ENCODE results near the gene VWA5B1.
A peak's percentile ranks its signal among the peaks of the same experiment; 100 is the strongest.

VWA5B1 gene

DNA sequence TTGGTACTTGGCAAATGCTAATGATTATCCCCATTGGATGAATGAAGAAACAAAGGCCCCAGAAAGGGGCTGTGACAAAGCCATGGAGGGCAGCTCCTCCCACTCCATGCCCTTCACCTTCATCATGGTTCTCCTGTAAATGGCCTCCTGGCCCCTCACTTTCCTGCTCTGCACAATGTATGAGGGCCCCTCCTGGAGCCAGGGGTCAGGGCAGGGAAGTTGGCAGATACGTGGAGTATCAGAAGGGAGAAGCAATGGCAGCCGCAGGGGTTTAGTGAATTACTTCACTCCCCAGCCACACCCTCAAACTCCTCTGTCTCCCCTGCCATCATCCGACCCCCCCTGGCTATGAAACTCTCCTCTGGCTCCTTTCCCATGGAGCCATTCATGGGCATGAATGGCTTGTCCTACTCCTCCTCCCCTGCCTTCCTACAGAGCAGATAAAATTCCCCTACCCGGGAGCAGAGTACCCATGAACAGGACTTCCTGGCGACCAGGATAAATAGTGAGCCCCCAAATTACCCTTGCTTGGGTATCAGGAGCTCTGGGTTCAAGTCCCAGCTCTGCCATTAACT is 109.0 kb downstream of the VWA5B1 start:
- no peak for DNase-seq

DNA sequence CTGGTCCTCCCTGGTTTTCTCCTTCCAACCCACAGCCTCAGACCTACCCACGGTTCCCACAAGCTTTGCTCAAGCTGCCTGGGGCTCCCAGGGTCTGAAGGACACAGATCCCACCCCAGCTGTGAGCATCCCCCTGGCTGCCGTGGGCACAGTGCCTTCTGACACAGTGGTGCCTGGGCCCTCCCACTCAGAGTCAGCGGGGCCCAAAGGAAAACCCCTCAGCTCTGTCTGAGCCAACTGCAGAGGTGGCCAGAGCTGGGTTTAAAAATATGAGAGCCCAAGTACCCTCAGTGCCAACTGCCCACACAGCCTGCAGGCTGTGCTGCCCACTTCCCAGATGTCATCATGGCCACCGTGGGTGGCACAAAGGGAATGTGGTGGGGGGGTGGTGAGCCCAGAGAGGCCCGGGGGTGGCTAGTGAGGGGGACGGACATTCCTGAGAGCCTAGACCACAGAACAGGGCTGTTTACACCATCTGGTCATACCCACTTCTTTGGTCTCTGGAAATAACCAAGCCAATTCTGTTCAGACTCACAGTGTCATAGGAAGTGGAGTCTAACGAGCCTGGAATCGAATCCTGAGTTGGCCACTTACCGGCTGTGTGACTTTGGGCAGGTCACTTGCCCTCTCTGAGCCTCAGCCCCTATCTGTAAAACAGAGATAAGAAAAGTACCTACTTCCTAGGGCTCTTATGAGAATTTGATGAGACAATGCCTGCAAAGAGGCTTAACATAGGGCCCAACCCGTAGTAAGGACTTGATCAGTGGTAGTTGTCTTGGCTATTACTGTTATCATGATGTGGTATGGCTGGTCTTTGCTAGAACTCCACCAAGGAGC is 109.9 kb downstream of the VWA5B1 start:
- DNase-seq: no peak

DNA sequence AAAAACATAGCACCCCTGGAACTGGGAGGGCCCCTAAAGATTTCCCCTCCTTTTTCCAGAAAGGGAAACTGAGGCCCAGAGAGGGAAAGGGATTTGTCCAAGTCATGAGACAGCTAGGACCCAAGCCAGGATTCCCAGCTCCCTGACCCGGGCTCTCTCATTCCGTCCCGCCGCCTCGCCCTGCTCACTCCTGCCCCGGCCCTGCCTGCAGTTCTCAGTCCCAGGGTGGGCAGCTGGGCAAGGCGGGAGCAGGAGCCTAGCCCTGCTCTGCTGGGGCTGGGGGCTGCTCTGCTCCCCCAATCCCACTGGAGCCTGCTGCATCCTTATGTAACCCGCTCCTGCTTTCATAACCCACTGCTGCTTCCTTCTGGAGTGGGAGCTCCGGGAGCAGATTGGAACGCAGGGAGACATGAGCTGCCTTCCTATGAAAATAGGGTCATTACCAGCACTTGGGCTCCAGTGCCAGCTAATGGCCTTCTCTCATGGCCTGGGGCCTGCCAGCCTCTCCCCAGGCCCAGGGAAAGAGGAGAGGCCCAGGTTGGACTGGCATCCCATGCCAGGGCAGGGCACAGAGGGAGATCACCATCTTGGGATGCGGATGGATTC is 110.8 kb downstream of the VWA5B1 start:
- DNase-seq: no peak

DNA sequence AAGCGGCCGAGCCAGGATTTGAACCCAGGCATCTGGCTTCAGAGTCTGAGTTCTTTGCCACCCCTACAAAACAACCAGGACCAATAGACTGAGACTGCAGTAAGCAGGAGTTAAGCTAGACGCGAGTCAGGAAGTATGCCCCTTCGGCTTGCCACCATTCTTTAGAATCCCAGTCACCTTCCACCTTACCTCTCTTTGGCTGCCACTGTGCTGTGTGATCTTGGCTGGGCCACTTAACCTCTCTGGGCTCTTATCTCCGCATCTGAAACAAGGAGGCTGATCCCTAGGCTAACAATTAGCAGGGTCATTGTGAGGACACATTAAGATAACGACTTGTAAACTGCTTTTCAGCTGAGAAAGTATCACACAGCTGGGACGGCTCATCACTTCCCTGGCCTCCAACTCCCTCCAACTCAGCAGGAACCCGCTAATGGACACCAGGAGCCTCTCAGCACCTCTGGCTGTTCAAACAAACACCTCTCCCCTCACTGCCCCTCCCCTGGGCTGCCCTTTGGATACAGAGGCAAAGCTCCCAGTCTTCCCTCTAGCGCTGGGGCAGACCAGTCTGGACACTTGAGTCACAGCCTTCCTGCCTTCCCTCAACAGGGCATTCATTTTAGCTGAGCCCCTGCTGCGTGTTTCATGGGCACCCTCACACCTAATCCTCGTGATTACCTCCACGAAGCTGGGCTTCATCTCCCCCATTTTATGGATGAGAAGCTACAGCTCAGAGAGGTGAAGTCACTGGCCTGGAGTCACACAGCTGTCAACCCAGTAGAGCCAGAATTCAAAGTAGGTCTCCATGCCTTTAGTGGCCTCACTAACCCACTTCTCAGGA is 112.1 kb downstream of the VWA5B1 start:
- no peak for DNase-seq

DNA sequence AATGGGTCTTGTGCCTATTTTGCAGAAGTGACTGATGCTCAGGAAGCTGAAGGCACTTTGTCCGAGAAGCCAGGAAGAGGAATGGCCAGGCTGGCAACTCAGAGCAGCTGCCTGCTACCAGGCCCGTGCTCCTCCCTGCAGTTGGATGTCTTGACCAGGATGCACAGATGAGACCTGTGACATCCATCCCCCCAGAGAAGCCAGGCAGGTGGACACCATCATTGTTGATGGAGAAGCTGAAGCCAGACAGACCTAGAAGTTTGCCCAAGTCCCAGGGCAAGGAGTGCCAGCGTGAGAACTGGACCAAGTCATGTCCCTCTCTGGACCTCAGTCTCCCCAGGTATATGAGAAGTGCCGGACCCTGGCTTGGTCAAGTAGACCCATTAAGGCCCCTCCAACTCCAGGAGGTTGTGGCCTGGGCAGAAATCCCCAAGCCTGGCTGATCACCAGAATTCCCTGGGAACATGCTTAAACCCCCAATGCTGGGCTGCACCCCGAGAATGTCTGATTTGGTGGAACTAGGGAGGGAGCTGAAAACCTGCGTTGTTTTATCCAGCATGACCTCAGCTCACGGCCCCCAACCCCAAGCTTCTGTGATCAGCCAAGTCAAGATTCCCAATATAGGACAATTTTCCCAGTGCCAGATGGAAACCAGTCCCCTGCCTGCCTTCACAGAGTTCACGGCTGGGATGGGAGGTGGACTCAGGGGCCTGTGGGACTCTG is 112.9 kb downstream of the VWA5B1 start:
- no peak for DNase-seq

DNA sequence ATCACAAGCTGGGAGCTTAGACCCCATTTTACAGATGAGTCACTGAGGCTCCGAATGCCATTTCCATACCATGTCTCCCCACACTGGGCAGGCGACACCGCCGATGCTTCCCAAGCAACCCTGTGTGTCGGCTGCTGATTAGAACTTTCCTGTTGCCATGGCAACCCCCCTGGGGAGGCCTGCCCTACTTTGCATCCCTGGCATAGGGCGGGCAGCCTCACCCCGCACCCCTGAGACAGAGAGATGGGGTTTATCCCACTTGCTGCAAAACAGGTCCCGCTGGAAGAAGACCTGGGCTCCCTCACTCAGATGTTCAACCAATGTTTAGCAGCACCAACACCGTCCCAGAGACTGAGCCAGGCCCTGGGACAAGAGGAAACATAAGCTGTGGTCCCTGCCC is 113.8 kb downstream of the VWA5B1 start:
- peak; percentile 41 for DNase-seq

All from CD4-positive, alpha-beta T cell treated with Interleukin-15 for 1 hour (primary cell).